Occipital lobe (tissue), 2 donors: Measurements from ENCODE around the gene VPS13C. TPM values are rescaled to one million over a fixed set of nuclear protein-coding genes. Genes with fewer than 3 reads are reported as not detected.
"Not testable (repeated sequence)": the region's sequence is repeated elsewhere in the genome, so short reads cannot be mapped to it uniquely, and the experiment has no call there.

ENCODE experiments used
- DNase-seq: peaks from one replicate; lab custom pipeline; 2025; lab: John Stamatoyannopoulos, UW
- total RNA-seq: library from RNA; depleted of rRNA; stranded (reverse); fragments of >200 nt; gene quantifications from one replicate; pipeline ENCODE4 v1.2.3, GENCODE V29; 2014

The VPS13C gene
- total RNA-seq, 1 donor from 2014 or later, result 142 TPM

GRCh38 chr15:62046078-62046743 lies 14.0 kb downstream of the VPS13C start:
- DNase-seq, result no peak

DNA sequence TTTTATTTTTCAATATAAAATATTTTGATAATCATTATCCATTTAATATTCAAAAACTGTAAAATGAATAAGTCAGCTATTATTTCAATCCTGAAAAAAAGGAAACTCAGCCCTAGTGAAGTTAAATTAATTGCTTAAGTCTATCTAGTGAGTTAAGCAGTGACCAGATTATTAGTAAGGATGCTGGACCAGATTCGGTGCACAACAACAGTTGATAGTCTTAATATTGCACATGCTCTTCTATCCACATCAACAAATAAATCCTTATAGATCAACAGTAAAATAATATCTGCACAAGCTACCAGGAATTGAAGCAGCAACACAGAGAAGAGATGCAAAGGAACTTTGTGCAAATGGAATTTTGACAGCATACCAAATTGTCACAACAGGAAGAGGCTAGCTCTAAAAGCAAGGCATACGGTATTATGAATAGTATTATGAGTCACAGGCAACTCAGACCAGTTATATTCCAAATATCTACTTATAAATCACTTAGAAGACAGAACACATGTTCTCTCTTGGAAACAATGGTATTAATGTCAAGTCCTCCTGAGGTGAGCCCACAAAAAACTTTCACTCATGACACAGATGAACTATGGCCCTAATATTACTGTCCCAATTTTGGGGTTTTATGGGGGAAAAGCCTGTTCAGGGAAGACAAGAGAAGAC lies 24.9 kb downstream of the VPS13C start:
- no peak for DNase-seq

DNA sequence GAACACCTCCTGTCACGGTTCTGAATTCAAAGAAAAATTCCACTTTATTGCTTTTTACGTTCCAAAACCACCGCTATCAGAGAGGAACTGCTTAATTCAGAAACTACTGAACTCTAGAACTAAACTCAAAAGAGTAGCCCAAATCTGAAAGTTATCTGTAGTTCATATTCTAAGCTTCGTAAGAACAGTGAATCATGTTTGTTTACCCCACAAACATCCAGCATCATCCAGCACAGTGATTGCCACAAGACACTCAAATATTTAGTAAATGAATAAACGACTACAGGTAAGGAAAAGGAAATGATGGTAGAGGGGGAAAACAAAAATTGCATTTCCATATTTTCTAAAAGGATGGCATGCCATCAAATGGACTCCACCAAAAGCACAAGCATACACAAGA lies 32.3 kb downstream of the VPS13C start:
- DNase-seq, result no peak

GRCh38 chr15:62027263-62027565 lies 33.0 kb downstream of the VPS13C start:
- no peak for DNase-seq

GRCh38 chr15:62026487-62027262 lies 33.6 kb downstream of the VPS13C start:
- DNase-seq, result no peak

GRCh38 chr15:62021991-62022600 lies 38.2 kb downstream of the VPS13C start:
- DNase-seq, result no peak

DNA sequence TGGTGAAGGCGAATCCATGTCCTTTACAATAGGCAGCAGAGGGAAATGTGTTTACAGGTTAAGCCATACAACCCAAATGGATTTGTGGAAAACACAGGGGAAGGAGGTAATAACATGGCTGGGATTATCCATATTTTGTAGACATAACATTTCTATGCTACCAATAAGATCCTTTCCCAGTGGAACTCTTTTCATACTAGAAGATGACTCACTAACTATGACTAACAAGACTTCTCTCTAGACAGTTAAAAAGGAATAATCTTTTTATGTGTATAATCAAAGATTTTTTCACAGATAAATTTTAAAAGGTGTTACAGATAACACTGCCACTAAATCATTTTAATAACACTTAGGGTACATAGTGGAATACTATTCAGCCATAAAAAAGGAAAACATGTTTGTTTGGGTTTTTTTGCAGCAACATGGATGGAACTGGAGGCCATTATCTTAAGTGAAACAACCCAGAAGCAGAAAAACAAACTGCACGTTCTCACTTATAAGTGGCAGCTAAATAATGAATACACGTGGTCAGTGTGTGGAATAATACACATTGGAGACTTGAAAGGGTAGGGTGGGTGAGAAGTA lies 39.6 kb downstream of the VPS13C start:
- DNase-seq, result no peak

DNA sequence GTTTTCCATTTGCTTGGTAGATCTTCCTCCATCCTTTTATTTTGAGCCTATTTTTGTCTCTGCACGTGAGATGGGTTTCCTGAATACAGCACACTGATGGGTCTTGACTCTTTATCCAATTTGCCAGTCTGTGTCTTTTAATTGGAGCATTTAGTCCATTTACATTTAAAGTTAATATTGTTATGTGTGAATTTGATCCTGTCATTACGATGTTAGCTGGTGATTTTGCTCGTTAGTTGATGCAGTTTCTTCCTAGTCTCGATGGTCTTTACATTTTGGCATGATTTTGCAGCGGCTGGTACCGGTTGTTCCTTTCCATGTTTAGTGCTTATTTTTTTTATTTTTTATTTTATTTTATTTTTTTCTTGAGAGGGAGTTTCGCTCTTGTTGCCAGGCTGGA lies 54.9 kb downstream of the VPS13C start:
- DNase-seq, result not testable (repeated sequence)

GRCh38 chr15:61997786-61998185 lies 62.5 kb downstream of the VPS13C start:
- no peak for DNase-seq

- DNase-seq, result no peak
Measured at GRCh38 chr15:61996056-61996635, 64.1 kb downstream of the VPS13C start.

DNA sequence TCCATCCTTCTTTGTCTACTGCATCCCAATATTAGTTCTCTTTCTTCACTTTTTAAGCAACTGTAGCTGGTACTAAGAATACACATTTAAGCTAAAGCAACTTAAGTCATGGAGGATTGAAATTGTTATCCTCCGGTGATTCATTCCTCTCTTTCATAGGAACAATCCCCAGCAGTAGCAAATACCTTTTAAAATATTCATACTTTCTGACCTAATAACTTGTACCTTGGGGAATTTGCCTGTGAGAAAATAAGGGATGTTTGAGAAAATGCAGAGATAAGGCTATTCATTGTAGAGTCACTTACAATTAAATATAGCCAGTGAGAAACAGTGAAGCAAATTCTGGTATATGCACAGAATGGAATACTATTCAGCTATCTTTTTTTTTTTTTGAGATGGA lies 66.0 kb downstream of the VPS13C start:
- no peak for DNase-seq

DNA sequence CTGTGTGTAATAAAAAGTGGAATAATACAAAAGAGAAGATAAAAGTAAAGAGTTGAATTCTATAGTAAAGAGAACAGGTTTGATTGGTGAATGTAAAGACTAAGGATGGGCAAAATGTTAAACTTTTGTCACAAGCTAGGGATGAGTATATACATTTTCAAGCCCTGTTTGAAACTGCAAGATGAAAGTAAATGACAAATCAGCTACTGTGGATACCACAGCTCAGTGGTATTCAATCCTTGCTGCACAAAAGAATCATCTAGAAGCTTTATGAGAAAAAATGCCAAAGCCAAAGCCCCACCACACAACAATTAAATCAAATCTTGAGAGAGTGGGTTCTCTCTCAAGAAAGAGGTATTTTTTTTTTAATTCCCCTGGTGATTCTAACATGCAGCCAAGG lies 67.7 kb downstream of the VPS13C start:
- no peak for DNase-seq

DNA sequence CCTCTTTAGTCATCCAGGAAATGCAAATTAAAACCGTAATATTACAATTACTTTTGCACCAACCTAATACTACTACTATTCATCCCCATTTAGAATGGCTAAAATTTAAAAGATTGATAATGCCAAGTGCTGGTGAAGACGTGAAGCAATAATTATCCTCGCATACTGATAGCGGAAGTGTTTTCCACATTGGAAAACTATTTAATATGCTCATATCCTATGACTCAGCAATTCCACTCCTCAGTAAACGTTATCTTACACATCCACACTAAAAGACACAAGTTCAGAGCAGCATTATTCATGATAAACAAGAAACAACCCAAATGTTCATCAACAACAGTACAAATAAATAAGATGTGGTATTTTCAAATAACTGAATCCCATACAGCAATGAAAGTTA lies 70.6 kb downstream of the VPS13C start:
- no peak for DNase-seq

DNA sequence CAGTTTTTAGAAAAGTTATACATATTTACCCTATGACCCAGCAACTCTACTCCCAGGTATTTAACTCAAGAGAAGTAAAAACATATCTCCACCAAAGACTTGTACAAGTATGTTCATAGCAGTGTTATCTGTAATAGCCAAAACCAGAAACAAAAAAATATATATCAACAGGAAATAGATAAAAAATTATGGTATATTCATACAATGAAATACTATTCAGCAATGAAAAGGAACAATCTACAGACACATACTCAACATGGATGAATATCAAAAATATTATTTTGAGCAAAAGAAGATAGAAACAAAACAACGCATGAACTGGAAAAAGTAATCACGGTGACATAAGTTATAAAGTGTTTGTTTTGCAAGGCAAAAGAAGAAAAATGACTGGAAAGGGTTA lies 72.4 kb downstream of the VPS13C start:
- DNase-seq, result no peak

DNA sequence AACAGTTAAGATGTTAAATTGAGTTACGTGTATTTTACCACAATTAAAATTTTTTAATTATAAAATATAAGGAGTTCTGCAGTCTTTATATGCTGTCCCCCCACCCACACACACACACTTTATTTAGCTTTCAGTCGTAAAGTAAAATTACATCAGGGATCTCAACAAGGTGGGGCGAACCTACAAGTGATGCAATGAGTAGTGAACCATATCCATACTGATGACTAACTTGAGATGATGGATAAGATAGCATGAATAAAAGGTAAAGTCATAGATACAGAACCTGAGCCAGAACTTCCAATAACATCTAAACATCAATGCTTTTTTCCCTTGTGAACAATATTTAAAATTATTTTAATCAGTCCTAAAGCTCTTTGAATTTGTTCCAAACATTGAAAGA lies 77.2 kb downstream of the VPS13C start:
- DNase-seq, result no peak

DNA sequence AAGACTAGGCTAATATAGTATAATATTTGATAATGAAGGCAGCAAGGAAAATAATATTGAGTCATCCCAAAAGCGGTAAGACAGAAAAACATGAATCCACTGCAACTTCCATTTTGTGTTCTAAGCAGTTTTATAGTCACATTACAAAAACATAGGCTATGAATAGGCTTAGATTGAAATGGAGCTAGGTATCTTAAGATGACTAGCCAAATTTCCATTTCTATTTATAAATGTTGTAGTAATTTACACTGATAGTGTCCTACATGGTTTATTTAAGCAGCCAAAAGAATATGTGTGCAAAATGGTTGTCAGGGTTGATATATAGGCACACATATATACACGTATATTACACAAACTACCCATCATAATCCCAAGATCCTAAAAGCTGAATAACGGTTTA lies 82.0 kb downstream of the VPS13C start:
- DNase-seq, result no peak

- no peak for DNase-seq
Measured at GRCh38 chr15:61974759-61975158, 85.5 kb downstream of the VPS13C start.

- DNase-seq, result no peak
Measured at GRCh38 chr15:61974118-61974517, 86.1 kb downstream of the VPS13C start.

GRCh38 chr15:61951949-61952348 lies 108.3 kb downstream of the VPS13C start:
- no peak for DNase-seq

DNA sequence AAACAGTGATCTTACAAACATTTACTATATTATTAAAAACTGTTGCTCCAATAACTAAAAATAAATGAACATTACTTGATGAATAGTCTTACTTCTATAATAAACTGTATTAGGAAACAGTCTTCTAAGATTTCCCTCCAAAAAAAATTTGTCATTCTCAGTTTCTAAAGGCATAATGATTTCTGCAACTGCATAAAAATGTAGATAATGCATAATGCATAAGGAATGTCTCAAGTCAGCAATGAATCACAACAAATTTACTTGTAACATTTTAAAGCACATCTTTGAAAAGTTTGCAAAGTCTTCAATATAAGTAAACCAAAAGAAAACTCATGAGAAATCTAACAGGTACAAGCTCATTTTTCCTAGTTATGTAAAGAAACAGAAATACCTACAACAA lies 113.5 kb downstream of the VPS13C start:
- DNase-seq, result no peak

DNA sequence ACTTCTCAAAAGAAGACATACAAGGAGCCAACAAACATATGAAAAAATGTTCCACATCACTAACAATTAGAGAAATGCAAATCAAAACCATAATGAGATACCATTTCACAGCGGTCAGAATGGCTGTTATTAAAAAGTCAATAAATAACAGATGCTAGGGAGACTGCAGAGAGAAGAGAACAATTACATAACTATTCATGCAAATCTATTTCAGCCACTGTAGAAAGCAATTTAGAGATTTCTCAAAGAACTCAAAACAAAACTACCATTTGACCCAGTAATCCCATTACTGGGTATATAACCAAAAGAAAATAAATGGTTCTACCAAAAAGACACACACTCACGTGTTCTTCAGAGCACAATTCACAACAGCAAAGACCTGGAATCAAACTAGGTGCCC lies 116.3 kb downstream of the VPS13C start:
- no peak for DNase-seq

DNA sequence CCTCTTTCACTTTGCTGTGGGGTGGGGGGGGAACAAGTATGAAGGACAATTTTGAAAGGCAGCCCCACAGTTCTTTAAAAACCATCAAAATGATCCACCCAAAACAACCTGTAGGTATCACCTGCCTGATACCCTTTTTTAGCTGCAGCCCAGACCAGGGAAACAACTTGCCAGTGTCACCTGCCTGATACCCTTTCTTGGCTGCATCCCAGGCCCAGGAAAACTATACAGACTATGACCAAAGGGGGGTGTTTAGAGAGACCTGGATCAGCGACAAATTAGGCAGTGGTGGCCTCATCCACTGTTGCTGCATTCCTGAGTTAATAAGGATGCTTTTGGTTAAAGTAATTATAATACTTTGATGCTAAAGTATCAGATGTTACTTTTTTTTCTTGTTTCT lies 122.0 kb downstream of the VPS13C start:
- no peak for DNase-seq
